K562 (cell line): Measurements from ENCODE around the gene GADL1. TPM values are rescaled to one million over a fixed set of nuclear protein-coding genes. Genes with fewer than 3 reads are reported as not detected.

Source experiments
- GABPB1 ChIP-seq: sonication (generic); formaldehyde crosslinking; IDR thresholded peaks from 2 replicates; pipeline ENCODE4 v1.8.0; 2022; ENCODE audit warnings: mild to moderate bottlenecking, missing genetic modification reagents
- GATA2 ChIP-seq: sonication (generic); formaldehyde crosslinking; IDR thresholded peaks from 2 replicates; pipeline ENCODE4 v1.4.0; 2020; ENCODE audit warnings: mild to moderate bottlenecking, missing genetic modification reagents
- HDGF ChIP-seq: fragments of 450-650 bp; IDR thresholded peaks from 2 replicates; pipeline ENCODE4 v1.6.1; 2016
- JUNB ChIP-seq: fragments of 450-650 bp; formaldehyde crosslinking; conservative IDR thresholded peaks from 2 replicates; pipeline ENCODE4 v1.4.0; 2020; ENCODE audit warnings: mild to moderate bottlenecking
- RBBP5 ChIP-seq: fragments of 200-600 bp; sonication (generic); IDR thresholded peaks from 2 replicates; pipeline ENCODE4 v1.6.1; 2012; ENCODE audit warnings: borderline replicate concordance, mild to moderate bottlenecking, low read length, control low read depth, inconsistent platforms; ENCODE audit not compliant: insufficient read depth, poor library complexity, severe bottlenecking
- REST ChIP-seq, 2 experiments: fragments of 450-650 bp; formaldehyde crosslinking in 1 of 2; IDR thresholded peaks; 2 replicates each; pipeline versions ENCODE4 v1.4.0 to v1.6.1; 2014 to 2020; ENCODE audit warnings: mild to moderate bottlenecking in 2 of 2, borderline replicate concordance in 1 of 2, low read depth in 1 of 2
- TCF7 ChIP-seq: sonication (generic); IDR thresholded peaks from 2 replicates; pipeline ENCODE4 v1.6.1; 2016; ENCODE audit warnings: antibody characterized with exemption, borderline replicate concordance
- USF1 ChIP-seq: sonication (generic); formaldehyde crosslinking; IDR thresholded peaks from 2 replicates; pipeline ENCODE4 v1.9.0; 2022; ENCODE audit warnings: mild to moderate bottlenecking, missing genetic modification reagents
- polyA plus RNA-seq, 8 experiments: library from polyadenylated mRNA; depleted of rRNA in 4 of 8; stranded (reverse) in 5 of 8; unstranded in 3 of 8; fragments of >200 nt; fragmentation: Nextera tagmentation in 2 of 8; fragmentation: Illumina TruSeq in 1 of 8; extraction: Ambion mirVana in 2 of 8; extraction: Trizol in 1 of 8; gene quantifications; 2 replicates each; pipeline versions ENCODE4 v1.2.1 to v1.2.3, GENCODE V29; 2011 to 2014; ENCODE audit warnings: inconsistent platforms in 1 of 8, missing spikeins in 1 of 8
- total RNA-seq, 7 experiments: library from RNA; depleted of rRNA in 6 of 7; stranded (reverse); fragments of >200 nt in 6 of 7; fragmentation: Illumina TruSeq in 2 of 7; extraction: Trizol in 2 of 7; gene quantifications; 2 replicates each; pipeline versions ENCODE4 v1.2.1 to v1.2.3, GENCODE V29; 2011 to 2021; ENCODE audit warnings: low replicate concordance in 1 of 7

GADL1 gene
- total and polyA plus RNA-seq, 9 of the 15 experiments (the other 6 are each of a cell fraction or from before 2014, with no cell fraction given): 0.07 TPM; not detected in 8

DNA sequence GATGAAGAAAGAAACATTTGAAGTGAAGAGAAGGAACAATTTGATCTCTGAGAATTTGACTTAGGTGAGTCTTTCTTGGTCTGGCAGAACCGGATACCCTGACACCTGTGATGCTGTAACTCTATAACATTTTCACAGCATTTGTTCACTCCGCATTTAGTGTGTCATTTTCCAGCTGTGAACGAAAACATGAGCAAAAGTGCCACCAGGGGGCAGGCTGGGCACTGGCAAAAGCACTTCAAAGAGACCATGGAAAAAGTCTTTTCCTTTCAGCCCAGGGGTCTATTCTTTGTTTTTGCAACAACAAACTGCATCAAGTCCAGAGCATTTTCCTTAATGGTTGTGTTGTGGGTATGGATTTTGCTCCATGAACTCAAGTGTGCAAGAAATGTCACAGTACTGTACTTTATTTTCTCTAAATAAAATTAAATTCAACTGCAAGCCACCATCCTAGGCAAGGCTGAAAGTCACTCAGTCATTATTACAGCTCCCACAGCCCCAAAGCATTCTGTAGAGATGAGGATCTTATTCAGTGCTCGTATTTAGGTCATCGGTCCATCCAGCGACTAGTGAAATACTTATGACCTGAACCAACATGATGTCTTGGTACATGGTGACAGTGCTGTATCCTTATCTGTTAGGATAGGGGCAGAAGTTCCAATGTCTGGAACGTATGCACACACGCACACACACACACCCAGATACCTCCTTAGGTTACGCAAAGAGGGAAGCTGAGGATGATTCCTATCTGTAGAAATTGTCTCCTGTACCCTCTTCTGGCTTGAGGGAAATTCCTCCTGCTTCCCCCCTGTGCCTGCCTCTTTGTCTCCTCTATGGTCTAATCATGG lies 125.5 kb downstream of the GADL1 start (continued):
- TF ChIP-seq REST (IDR thresholded peaks at IDR 0.05; ENCODE audit: borderline replicate concordance): peak; percentile 46
- TF ChIP-seq REST (CRISPR knock-in tag; IDR thresholded peaks at IDR 0.05; ENCODE audit: low read depth): no peak
- TF ChIP-seq GABPB1 (CRISPR knock-in tag): no peak
- no peak for TF ChIP-seq GATA2 (CRISPR knock-in tag)
- TF ChIP-seq JUNB: no peak
- peak; percentile 86; the same call in 1 of the 2 replicates for TF ChIP-seq TCF7
- TF ChIP-seq USF1 (CRISPR knock-in tag): no peak
- TF ChIP-seq RBBP5: no peak
- no peak for TF ChIP-seq HDGF
